Mesendoderm (in vitro differentiated cells): ENCODE results near the gene CHRM2.

Source experiments
- DNase-seq: peaks from one replicate; pipeline ENCODE4 v3.0.0; 2013
- H2AK5ac ChIP-seq: 2 replicates; pipeline ENCODE4 v1.6.1; 2013; ENCODE audit warnings: low read length, inconsistent platforms
- H2BK120ac ChIP-seq: 2 replicates; pipeline ENCODE4 v1.6.1; 2013; ENCODE audit warnings: low read depth, mild to moderate bottlenecking, low read length, moderate library complexity, mixed read lengths
- H2BK15ac ChIP-seq: replicated peaks from 2 replicates; pipeline ENCODE4 v1.6.1; 2013; ENCODE audit warnings: low read depth, mild to moderate bottlenecking, moderate library complexity
- H2BK5ac ChIP-seq: 2 replicates; pipeline ENCODE4 v1.6.1; 2013; ENCODE audit warnings: low read length, inconsistent platforms
- H3K18ac ChIP-seq: 2 replicates; pipeline ENCODE4 v1.6.1; 2013; ENCODE audit warnings: mild to moderate bottlenecking, low read length, mixed read lengths
- H3K23ac ChIP-seq: one replicate; pipeline ENCODE4 v1.6.1; 2013; ENCODE audit warnings: low read length
- H3K27ac ChIP-seq: 2 replicates; pipeline ENCODE4 v1.5.1; 2013; ENCODE audit warnings: low read depth, mild to moderate bottlenecking, inconsistent platforms, low read length, moderate library complexity
- H3K27me3 ChIP-seq: 2 replicates; pipeline ENCODE4 v1.6.1; 2013; ENCODE audit warnings: low read length, control low read depth, mild to moderate bottlenecking, inconsistent platforms; ENCODE audit not compliant: insufficient read depth, poor library complexity
- H3K36me3 ChIP-seq: 2 replicates; pipeline ENCODE4 v1.6.1; 2013; ENCODE audit warnings: low read length, inconsistent platforms; ENCODE audit not compliant: control insufficient read depth, insufficient read depth
- H3K4ac ChIP-seq: one replicate; pipeline ENCODE4 v1.6.1; 2013; ENCODE audit warnings: low read depth, mild to moderate bottlenecking, low read length, moderate library complexity
- H3K4me1 ChIP-seq: 2 replicates; pipeline ENCODE4 v1.6.1; 2013; ENCODE audit warnings: low read depth, low read length, inconsistent platforms; ENCODE audit not compliant: control insufficient read depth
- H3K4me2 ChIP-seq: 2 replicates; pipeline ENCODE4 v1.6.1; 2013; ENCODE audit warnings: low read length
- H3K4me3 ChIP-seq: 2 replicates; pipeline ENCODE4 v1.5.1; 2013; ENCODE audit warnings: mild to moderate bottlenecking, low read length
- H3K56ac ChIP-seq: one replicate; pipeline ENCODE4 v1.6.1; 2013; ENCODE audit warnings: low read length
- H3K79me1 ChIP-seq: 2 replicates; pipeline ENCODE4 v1.6.1; 2013; ENCODE audit warnings: low read length, inconsistent platforms
- H3K79me2 ChIP-seq: 2 replicates; pipeline ENCODE4 v1.6.1; 2013; ENCODE audit warnings: mild to moderate bottlenecking, low read length; ENCODE audit not compliant: control insufficient read depth, insufficient read depth
- H3K9ac ChIP-seq: 2 replicates; pipeline ENCODE4 v1.6.1; 2013; ENCODE audit warnings: low read length, inconsistent platforms
- H4K5ac ChIP-seq: one replicate; pipeline ENCODE4 v1.6.1; 2013; ENCODE audit warnings: low read length
- H4K8ac ChIP-seq: one replicate; pipeline ENCODE4 v1.6.1; 2013; ENCODE audit warnings: low read depth, mild to moderate bottlenecking, control low read depth, low read length, moderate library complexity
- WGBS: extraction: QIAGEN DNeasy Blood & Tissue Kit; methylation state at CpG from one replicate; pipeline ENCODE4 v1.1.7; 2013; ENCODE audit warnings: low lambda C conversion rate, missing lambda C conversion rate; ENCODE audit not compliant: insufficient coverage; ENCODE audit errors: extremely low coverage; 5-methylcytosine and 5-hydroxymethylcytosine counted together

CHRM2 gene

DNA sequence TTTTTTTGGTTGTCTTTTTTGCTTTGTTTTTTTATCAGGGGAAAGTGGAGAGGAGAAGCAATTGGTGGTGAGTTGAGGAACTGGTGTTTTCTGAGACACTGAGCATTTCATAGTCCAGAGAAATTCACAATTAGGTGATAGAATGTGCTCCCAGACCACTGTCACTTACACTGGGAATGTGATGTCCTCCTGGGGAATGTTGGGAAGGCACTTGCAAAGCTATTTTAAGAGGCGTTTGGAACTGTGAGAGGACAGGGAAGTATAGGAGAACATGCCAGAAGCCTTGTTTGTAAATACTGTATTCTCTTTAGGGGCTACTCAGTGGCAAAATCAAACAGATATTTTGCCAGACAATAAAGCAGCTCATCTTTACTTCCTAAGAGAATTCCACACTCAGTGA, 16.0 kb downstream of the CHRM2 start:
- Histone ChIP-seq H4K8ac (no peak overlapping the region), H3K4ac (no peak overlapping the region), H3K23ac (no peak overlapping the region), H2BK120ac (no peak overlapping the region), H3K79me2 (no peaks in the 10 kb centered on the region), H3K4me1 (no peaks in the 10 kb centered on the region), H3K4me3 (no peak overlapping the region), H4K5ac (no peak overlapping the region), H3K36me3 (no peaks in the 10 kb centered on the region), H2BK15ac (no peak overlapping the region), H3K4me2 (no peak overlapping the region), H2BK5ac (no peak overlapping the region), H3K9ac (no peak overlapping the region), H3K27ac (no peak overlapping the region), H3K18ac (no peak overlapping the region), H3K79me1 (no peaks in the 10 kb centered on the region), H3K56ac (no peak overlapping the region), H3K27me3 (no peaks in the 10 kb centered on the region), H2AK5ac (no peak overlapping the region)
- DNase-seq, result peak; percentile 70
- WGBS, result no CpG with 5 or more reads among the region's 1 CpG

DNA sequence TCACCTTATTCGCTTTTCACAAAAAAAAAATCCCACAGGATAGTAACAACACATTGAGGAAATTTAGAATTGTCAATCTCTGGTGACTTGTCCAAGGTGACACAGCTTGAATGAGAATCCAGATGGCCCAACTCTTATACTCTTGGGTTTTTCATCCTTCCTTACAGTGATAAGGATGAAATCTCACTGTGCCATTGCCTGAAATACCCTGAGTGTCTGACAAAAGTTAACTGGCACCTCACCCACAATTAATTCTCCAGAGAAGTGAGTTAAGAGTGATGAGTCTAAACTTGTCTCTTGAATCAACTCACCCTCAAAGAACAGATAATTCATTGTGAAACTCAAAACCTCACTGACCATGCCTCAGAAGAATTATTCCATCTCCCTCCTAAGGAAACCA, 18.9 kb downstream of the CHRM2 start:
- H2AK5ac ChIP-seq, result no peak overlapping the region
- no peak overlapping the region for H3K23ac ChIP-seq
- H3K4ac ChIP-seq, result no peak overlapping the region
- H2BK15ac ChIP-seq, result no peak overlapping the region
- no peak overlapping the region for H2BK120ac ChIP-seq
- peaks cover 3% of the 10 kb centered on the region for H3K4me1 ChIP-seq
- H3K27me3 ChIP-seq, result no peaks in the 10 kb centered on the region
- no peak overlapping the region for H3K9ac ChIP-seq
- no peaks in the 10 kb centered on the region for H3K36me3 ChIP-seq
- H3K27ac ChIP-seq, result no peak overlapping the region
- no peak overlapping the region for H3K4me2 ChIP-seq
- no peak overlapping the region for H2BK5ac ChIP-seq
- no peaks in the 10 kb centered on the region for H3K79me2 ChIP-seq
- whole genome bisulfite sequencing, result no CpG with 5 or more reads among the region's 1 CpG
- no peak overlapping the region for H3K4me3 ChIP-seq
- H3K56ac ChIP-seq, result no peak overlapping the region
- no peak overlapping the region for H4K5ac ChIP-seq
- H4K8ac ChIP-seq, result no peak overlapping the region
- DNase-seq, result no peak
- peak overlapping the region; percentile 39 for H3K18ac ChIP-seq
- no peaks in the 10 kb centered on the region for H3K79me1 ChIP-seq

DNA sequence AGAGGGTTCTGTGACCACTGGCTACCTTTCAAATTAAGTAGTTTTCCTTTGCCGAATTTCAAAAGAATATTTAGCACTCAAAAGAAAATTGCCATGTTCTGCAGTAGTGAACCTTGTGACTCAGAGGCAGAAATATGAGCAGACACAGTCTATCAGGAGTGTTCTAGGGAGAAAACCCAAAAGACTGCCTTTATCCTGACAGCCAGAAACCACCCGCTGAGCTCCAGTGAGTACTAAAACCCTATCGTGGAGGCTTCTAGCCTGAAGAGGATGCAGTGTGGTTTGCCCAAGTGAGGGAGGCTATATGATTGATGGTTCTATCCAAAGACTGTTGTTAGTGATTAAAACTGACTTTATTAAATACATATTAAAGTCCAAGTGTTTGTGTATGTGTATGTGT, 21.9 kb downstream of the CHRM2 start:
- Histone ChIP-seq H3K27me3 (no peaks in the 10 kb centered on the region), H2AK5ac (no peak overlapping the region), H3K4ac (no peak overlapping the region), H3K27ac (no peak overlapping the region), H3K4me2 (no peak overlapping the region), H3K18ac (no peak overlapping the region), H3K79me2 (no peaks in the 10 kb centered on the region), H3K4me1 (peaks cover 3% of the 10 kb centered on the region), H3K9ac (no peak overlapping the region), H3K56ac (no peak overlapping the region), H2BK5ac (no peak overlapping the region), H3K4me3 (no peak overlapping the region), H3K79me1 (no peaks in the 10 kb centered on the region), H3K23ac (no peak overlapping the region), H4K5ac (no peak overlapping the region), H3K36me3 (no peaks in the 10 kb centered on the region), H2BK120ac (no peak overlapping the region), H2BK15ac (no peak overlapping the region), H4K8ac (no peak overlapping the region)
- no peak for DNase-seq
- WGBS, result no CpG with 5 or more reads among the region's 3 CpGs

DNA sequence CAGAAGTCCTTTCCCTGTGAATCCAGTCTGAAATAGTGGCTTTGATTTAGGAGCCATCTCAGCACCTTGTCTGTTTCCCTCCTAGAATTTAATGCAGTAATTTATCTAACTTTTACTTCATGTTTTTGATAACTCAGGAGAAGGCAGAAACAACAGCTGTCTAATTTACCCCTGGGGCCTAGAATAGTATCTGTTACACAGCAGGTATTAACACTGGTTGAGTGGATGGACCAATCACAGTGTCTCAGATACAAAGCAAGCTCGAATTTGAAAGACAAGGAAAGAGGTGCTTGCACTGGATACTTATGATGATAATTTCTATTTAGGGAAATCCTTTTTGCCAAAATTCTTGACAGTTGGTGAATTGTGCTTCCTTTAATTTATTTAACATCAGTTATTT, 23.4 kb downstream of the CHRM2 start:
- Histone ChIP-seq H3K27ac (no peak overlapping the region), H3K4ac (no peak overlapping the region), H3K4me3 (no peak overlapping the region), H3K27me3 (no peaks in the 10 kb centered on the region), H4K5ac (no peak overlapping the region), H3K9ac (no peak overlapping the region), H3K56ac (no peak overlapping the region), H3K4me1 (peaks cover 3% of the 10 kb centered on the region), H2BK5ac (no peak overlapping the region), H4K8ac (no peak overlapping the region), H3K79me1 (no peaks in the 10 kb centered on the region), H3K18ac (peak overlapping the region; percentile 18), H2BK15ac (no peak overlapping the region), H2BK120ac (no peak overlapping the region), H3K4me2 (no peak overlapping the region), H2AK5ac (no peak overlapping the region), H3K36me3 (no peaks in the 10 kb centered on the region), H3K23ac (no peak overlapping the region), H3K79me2 (no peaks in the 10 kb centered on the region)
- WGBS, result no CpG with 5 or more reads among the region's 1 CpG
- DNase-seq, result peak; percentile 13

DNA sequence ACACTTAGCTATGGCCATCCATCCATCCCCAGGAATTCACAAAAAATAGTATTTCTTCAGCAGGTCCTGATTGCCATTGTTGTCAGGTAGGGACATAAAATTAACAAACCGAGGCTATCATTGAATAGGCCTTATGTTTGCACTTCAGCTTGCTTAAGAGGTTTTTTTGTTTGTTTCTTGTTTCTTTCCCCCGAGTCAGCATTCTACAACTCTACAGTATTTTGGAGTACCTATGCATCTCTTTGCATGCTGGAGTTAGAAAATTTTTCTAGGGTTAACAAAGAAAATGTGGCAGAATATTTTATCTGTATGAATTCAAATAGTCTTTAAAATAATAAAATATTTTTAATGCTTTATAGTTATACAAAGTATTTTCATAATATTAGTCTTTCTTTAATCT, 26.3 kb downstream of the CHRM2 start:
- WGBS, result no CpG with 5 or more reads among the region's 2 CpGs
- no peaks in the 10 kb centered on the region for H3K79me2 ChIP-seq
- no peak overlapping the region for H2BK15ac ChIP-seq
- H3K4ac ChIP-seq, result no peak overlapping the region
- no peak overlapping the region for H3K27ac ChIP-seq
- H3K4me1 ChIP-seq, result peaks cover 3% of the 10 kb centered on the region
- no peak overlapping the region for H2BK120ac ChIP-seq
- H3K23ac ChIP-seq, result no peak overlapping the region
- no peak overlapping the region for H4K8ac ChIP-seq
- DNase-seq, result no peak
- H3K18ac ChIP-seq, result no peak overlapping the region
- H3K4me2 ChIP-seq, result no peak overlapping the region
- no peak overlapping the region for H3K56ac ChIP-seq
- H3K4me3 ChIP-seq, result no peak overlapping the region
- no peaks in the 10 kb centered on the region for H3K79me1 ChIP-seq
- H3K27me3 ChIP-seq, result no peaks in the 10 kb centered on the region
- no peak overlapping the region for H4K5ac ChIP-seq
- no peak overlapping the region for H3K9ac ChIP-seq
- H3K36me3 ChIP-seq, result no peaks in the 10 kb centered on the region
- H2AK5ac ChIP-seq, result no peak overlapping the region
- H2BK5ac ChIP-seq, result no peak overlapping the region

DNA sequence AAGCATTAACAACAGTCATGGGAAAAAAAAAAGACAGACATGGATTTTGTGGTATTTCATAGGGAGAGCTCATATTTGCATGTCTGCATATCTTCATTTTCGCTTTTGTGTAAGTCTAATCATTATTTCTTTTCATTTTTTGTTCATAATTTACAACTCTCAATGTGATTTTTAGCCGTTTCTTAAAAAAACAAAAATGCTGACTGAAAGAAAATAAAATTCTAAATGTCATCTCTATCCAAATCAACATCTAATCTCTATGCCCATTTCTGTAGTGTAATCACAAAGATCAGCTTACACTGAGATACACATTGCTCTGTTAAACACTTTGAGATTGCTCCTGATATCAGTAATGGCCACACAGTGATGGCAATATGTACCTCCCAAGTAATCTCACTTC, 29.2 kb downstream of the CHRM2 start:
- Histone ChIP-seq H3K18ac (no peak overlapping the region), H3K4me2 (no peak overlapping the region), H3K79me1 (no peaks in the 10 kb centered on the region), H3K79me2 (no peaks in the 10 kb centered on the region), H3K27ac (no peak overlapping the region), H3K9ac (no peak overlapping the region), H2BK120ac (no peak overlapping the region), H4K5ac (no peak overlapping the region), H3K27me3 (no peaks in the 10 kb centered on the region), H2BK15ac (no peak overlapping the region), H3K4me1 (no peaks in the 10 kb centered on the region), H3K4ac (no peak overlapping the region), H3K23ac (no peak overlapping the region), H2AK5ac (no peak overlapping the region), H3K36me3 (no peaks in the 10 kb centered on the region), H3K4me3 (no peak overlapping the region), H4K8ac (no peak overlapping the region), H3K56ac (no peak overlapping the region), H2BK5ac (no peak overlapping the region)
- DNase-seq, result no peak
- no CpG with 5 or more reads among the region's 2 CpGs for WGBS
